Activated T-helper 1 cell treated with anti-CD3 and anti-CD28 coated beads, Interleukin-12 subunit alpha, Interleukin-12 subunit beta, Interleukin-2, Interleukin-4 antibody, amounts not matched to agents 30 ng/mL and 10 ng/mL and 1 ng/mL, durations not matched to agents 14 hours and 24 hours and 36 hours (primary cell): ENCODE measurements around the gene RPLP2. TPM values are rescaled to one million over a fixed set of nuclear protein-coding genes. Genes with fewer than 3 reads are reported as not detected.

ENCODE experiments used
- DNase-seq: peaks from one replicate; pipeline ENCODE4 v3.0.0; 2021; ENCODE audit warnings: low spot score
- H3K27ac Mint-ChIP-seq: one replicate; pipeline ENCODE4 v1.8.0; 2021; ENCODE audit warnings: mild to moderate bottlenecking, mixed read lengths
- H3K27me3 Mint-ChIP-seq: one replicate; pipeline ENCODE4 v1.8.0; 2022; ENCODE audit warnings: mild to moderate bottlenecking, moderate library complexity, mixed read lengths; ENCODE audit not compliant: insufficient read depth
- H3K36me3 Mint-ChIP-seq: one replicate; pipeline ENCODE4 v1.8.0; 2021; ENCODE audit warnings: low read depth, mixed read lengths
- H3K4me1 Mint-ChIP-seq: one replicate; pipeline ENCODE4 v1.8.0; 2021; ENCODE audit warnings: low read depth, mixed read lengths
- H3K4me3 Mint-ChIP-seq: one replicate; pipeline ENCODE4 v1.8.0; 2021; ENCODE audit warnings: mild to moderate bottlenecking, moderate library complexity, mixed read lengths
- H3K9me3 Mint-ChIP-seq: one replicate; pipeline ENCODE4 v1.8.0; 2021; ENCODE audit warnings: mixed read lengths
- intact Hi-C: fragments of 100-400 bp; cut with micrococcal nuclease; formaldehyde crosslinking; loops from one replicate; pipeline ENCODE4 v1.15.1; 2024
- total RNA-seq: library from RNA; stranded (reverse); gene quantifications from 2 replicates; pipeline ENCODE4 v1.2.3, GENCODE V29; 2022

The RPLP2 gene
- total RNA-seq, 1 donor from 2014 or later: 2,072 TPM

GRCh38 chr11:767238-767637 lies 42.5 kb upstream of the RPLP2 start:
- intact Hi-C loops: no loop called here
- H3K4me1 Mint-ChIP-seq: peaks cover 8% of the 10 kb centered on the region
- H3K9me3 Mint-ChIP-seq: no peaks in the 10 kb centered on the region
- H3K27me3 Mint-ChIP-seq: no peaks in the 10 kb centered on the region
- H3K4me3 Mint-ChIP-seq: no peak overlapping the region
- no peak for DNase-seq
- H3K36me3 Mint-ChIP-seq: peaks cover 20% of the 10 kb centered on the region
- H3K27ac Mint-ChIP-seq: no peak overlapping the region

- intact Hi-C loops: no loop called here
- H3K36me3 Mint-ChIP-seq: peaks cover 8% of the 10 kb centered on the region
- DNase-seq: no peak
- no peaks in the 10 kb centered on the region for H3K9me3 Mint-ChIP-seq
- H3K27me3 Mint-ChIP-seq: no peaks in the 10 kb centered on the region
- H3K27ac Mint-ChIP-seq: no peak overlapping the region
- H3K4me1 Mint-ChIP-seq: peaks cover 8% of the 10 kb centered on the region
- H3K4me3 Mint-ChIP-seq: no peak overlapping the region
Observed at GRCh38 chr11:769887-770641, 39.7 kb upstream of the RPLP2 start.

GRCh38 chr11:770642-771616 lies 38.8 kb upstream of the RPLP2 start:
- Mint-ChIP-seq H3K27me3 (no peaks in the 10 kb centered on the region), H3K4me3 (no peak overlapping the region), H3K36me3 (peaks cover 5% of the 10 kb centered on the region), H3K27ac (no peak overlapping the region), H3K9me3 (no peaks in the 10 kb centered on the region), H3K4me1 (peaks cover 15% of the 10 kb centered on the region)
- intact Hi-C loops: no loop called here
- no peak for DNase-seq

- Mint-ChIP-seq H3K9me3 (no peaks in the 10 kb centered on the region), H3K36me3 (no peaks in the 10 kb centered on the region), H3K4me1 (peaks cover 10% of the 10 kb centered on the region), H3K27ac (no peak overlapping the region), H3K4me3 (no peak overlapping the region), H3K27me3 (no peaks in the 10 kb centered on the region)
- no peak for DNase-seq
- intact Hi-C loops: no loop called here
Observed at GRCh38 chr11:771617-772204, 38.1 kb upstream of the RPLP2 start.

GRCh38 chr11:772429-773390 lies 37.1 kb upstream of the RPLP2 start:
- Mint-ChIP-seq H3K27ac (no peak overlapping the region), H3K4me1 (peaks cover 7% of the 10 kb centered on the region), H3K27me3 (no peaks in the 10 kb centered on the region), H3K9me3 (no peaks in the 10 kb centered on the region), H3K4me3 (no peak overlapping the region), H3K36me3 (no peaks in the 10 kb centered on the region)
- intact Hi-C loops: no loop called here
- no peak for DNase-seq

- Mint-ChIP-seq H3K27ac (no peak overlapping the region), H3K4me3 (no peak overlapping the region), H3K4me1 (peaks cover 7% of the 10 kb centered on the region), H3K9me3 (no peaks in the 10 kb centered on the region), H3K36me3 (no peaks in the 10 kb centered on the region), H3K27me3 (no peaks in the 10 kb centered on the region)
- intact Hi-C loops: no loop called here
- DNase-seq: no peak
Observed at GRCh38 chr11:773425-773824, 36.3 kb upstream of the RPLP2 start.

- no peak for DNase-seq
- Mint-ChIP-seq H3K9me3 (no peaks in the 10 kb centered on the region), H3K27ac (no peak overlapping the region), H3K27me3 (no peaks in the 10 kb centered on the region), H3K4me1 (peaks cover 7% of the 10 kb centered on the region), H3K4me3 (no peak overlapping the region), H3K36me3 (no peaks in the 10 kb centered on the region)
- intact Hi-C loops: no loop called here
Observed at GRCh38 chr11:773830-774229, 35.9 kb upstream of the RPLP2 start.

GRCh38 chr11:774873-775592 lies 34.7 kb upstream of the RPLP2 start:
- intact Hi-C loops: no loop called here
- Mint-ChIP-seq H3K36me3 (no peaks in the 10 kb centered on the region), H3K27ac (peak overlapping the region; percentile 76), H3K27me3 (no peaks in the 10 kb centered on the region), H3K4me3 (peak overlapping the region; percentile 74), H3K9me3 (no peaks in the 10 kb centered on the region), H3K4me1 (peaks cover 14% of the 10 kb centered on the region)
- DNase-seq: no peak

- Mint-ChIP-seq H3K9me3 (no peaks in the 10 kb centered on the region), H3K36me3 (no peaks in the 10 kb centered on the region), H3K27me3 (no peaks in the 10 kb centered on the region), H3K4me1 (peaks cover 14% of the 10 kb centered on the region), H3K27ac (peak overlapping the region; percentile 53), H3K4me3 (peak overlapping the region; percentile 79)
- intact Hi-C loops: no loop called here
- DNase-seq: no peak
Observed at GRCh38 chr11:776263-776560, 33.6 kb upstream of the RPLP2 start.

- Mint-ChIP-seq H3K36me3 (no peaks in the 10 kb centered on the region), H3K27ac (peak overlapping the region; percentile 53), H3K4me1 (peaks cover 14% of the 10 kb centered on the region), H3K4me3 (peak overlapping the region; percentile 79), H3K9me3 (no peaks in the 10 kb centered on the region), H3K27me3 (no peaks in the 10 kb centered on the region)
- intact Hi-C loops: loop anchor here (1.0 kb wide), 2 partner anchors 20 to 28 kb away; no protein-coding TSS in a partner anchor
- DNase-seq: no peak
Observed at GRCh38 chr11:776561-777287, 33.0 kb upstream of the RPLP2 start.
